Measurements from ENCODE around the gene AHDC1.

DNA sequence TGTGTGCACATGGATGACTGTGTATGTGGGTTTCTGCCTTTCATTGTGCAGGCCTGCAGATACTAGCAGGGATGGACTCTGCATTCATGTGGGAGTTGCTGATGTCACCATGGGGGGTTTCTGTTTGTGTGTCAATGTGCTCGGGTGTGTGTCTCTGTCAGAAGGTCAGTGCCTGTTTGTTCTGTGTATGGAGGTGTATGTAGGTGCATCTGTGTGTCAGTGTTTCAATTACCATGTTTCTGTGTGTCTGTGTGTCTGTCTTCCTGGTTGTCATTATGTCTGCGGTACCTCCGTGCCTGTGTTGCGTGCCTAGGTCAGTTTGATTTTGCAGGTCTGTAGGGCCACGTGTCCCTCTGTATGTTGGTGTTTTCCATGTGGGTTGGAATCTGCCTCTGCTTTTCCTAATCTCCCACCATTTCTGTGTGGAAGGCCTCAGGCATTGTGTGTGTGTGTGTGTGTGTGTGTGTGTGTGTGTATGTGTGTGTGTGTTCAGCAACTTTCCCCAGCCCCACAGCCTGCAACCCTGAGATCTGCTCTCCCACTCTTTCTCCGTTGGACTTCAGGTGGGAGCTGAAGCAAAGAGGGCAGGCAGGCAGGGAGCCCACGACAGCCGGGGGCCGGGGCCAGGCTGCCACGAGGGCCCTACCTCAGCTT lies 77.2 kb downstream of the AHDC1 start:
- TF ChIP-seq, protein P1, sequence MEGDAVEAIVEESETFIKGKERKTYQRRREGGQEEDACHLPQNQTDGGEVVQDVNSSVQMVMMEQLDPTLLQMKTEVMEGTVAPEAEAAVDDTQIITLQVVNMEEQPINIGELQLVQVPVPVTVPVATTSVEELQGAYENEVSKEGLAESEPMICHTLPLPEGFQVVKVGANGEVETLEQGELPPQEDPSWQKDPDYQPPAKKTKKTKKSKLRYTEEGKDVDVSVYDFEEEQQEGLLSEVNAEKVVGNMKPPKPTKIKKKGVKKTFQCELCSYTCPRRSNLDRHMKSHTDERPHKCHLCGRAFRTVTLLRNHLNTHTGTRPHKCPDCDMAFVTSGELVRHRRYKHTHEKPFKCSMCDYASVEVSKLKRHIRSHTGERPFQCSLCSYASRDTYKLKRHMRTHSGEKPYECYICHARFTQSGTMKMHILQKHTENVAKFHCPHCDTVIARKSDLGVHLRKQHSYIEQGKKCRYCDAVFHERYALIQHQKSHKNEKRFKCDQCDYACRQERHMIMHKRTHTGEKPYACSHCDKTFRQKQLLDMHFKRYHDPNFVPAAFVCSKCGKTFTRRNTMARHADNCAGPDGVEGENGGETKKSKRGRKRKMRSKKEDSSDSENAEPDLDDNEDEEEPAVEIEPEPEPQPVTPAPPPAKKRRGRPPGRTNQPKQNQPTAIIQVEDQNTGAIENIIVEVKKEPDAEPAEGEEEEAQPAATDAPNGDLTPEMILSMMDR (IDR thresholded peaks at IDR 0.05) = no peak
- TF ChIP-seq POLR2A (IDR thresholded peaks at IDR 0.05) = no peak
